ENCODE results near the gene BLM. TPM values are rescaled to one million over a fixed set of nuclear protein-coding genes. Genes with fewer than 3 reads are reported as not detected.

BLM gene
- polyA plus RNA-seq, 1 of the 3 experiments (the other 2 are of a cell fraction) = 2.7 TPM

- Histone ChIP-seq H3K79me2 (ENCODE audit: insufficient read depth) (no peaks in the 10 kb centered on the region), H3F3A (replicated peaks; ENCODE audit: insufficient read depth) (no peaks in the 10 kb centered on the region), H2AFZ (ENCODE audit: low read depth) (no peak overlapping the region), H3K4me2 (no peak overlapping the region), H3K9ac (no peak overlapping the region), H3K9me3 (no peaks in the 10 kb centered on the region), H3K4me3 (ENCODE audit: low read depth in 2 of 2, low read length in 1 of 2) (no peak overlapping the region), H3K27ac (ENCODE audit: low read depth in 2 of 2, low read length in 1 of 2) (no peak overlapping the region), H4K20me1 (ENCODE audit: insufficient read depth) (no peaks in the 10 kb centered on the region), H3K9me2 (no peaks in the 10 kb centered on the region), H3K4me1 (ENCODE audit: control insufficient read depth in 1 of 2, insufficient read depth in 2 of 2, low read depth in 1 of 2, low read length in 1 of 2) (no peaks in the 10 kb centered on the region), H3K36me3 (replicated peaks in 1 of 2; ENCODE audit: control insufficient read depth in 1 of 2, insufficient read depth in 2 of 2, low read length in 1 of 2) (peaks cover 5 to 9% of the 10 kb centered on the region in 2 experiments), H3K27me3 (ENCODE audit: insufficient read depth) (no peaks in the 10 kb centered on the region)
- no peak for DNase-seq
- POLR2A ChIA-PET = no interaction called here
- TF ChIP-seq MEF2A (IDR thresholded peaks at IDR 0.05; ENCODE audit: borderline replicate concordance, low read depth) (no peak), FOXJ3 (CRISPR knock-in tag; IDR thresholded peaks at IDR 0.05) (no peak), GABPA (IDR thresholded peaks at IDR 0.05; ENCODE audit: low read depth) (no peak), CHD2 (IDR thresholded peaks at IDR 0.05; ENCODE audit: low read length, partially characterized antibody) (no peak), FOSL2 (IDR thresholded peaks at IDR 0.05; ENCODE audit: borderline replicate concordance, low read depth) (no peak), EP300 (IDR thresholded peaks at IDR 0.05; ENCODE audit: borderline replicate concordance in 1 of 2, low read depth in 1 of 2, low read length in 1 of 2) (no peak)
- CTCF ChIA-PET = no interaction called here
- 100% methylated on average over 3 of the region's 3 CpGs for WGBS (ENCODE audit: low lambda C conversion rate)
These were observed 48.8 kb downstream of the BLM start for GRCh38 chr15:90765966-90766365.

- peaks cover 2% of the 10 kb centered on the region for H3F3A ChIP-seq (replicated peaks; ENCODE audit: insufficient read depth)
- H3K9me3 ChIP-seq = no peaks in the 10 kb centered on the region
- H3K79me2 ChIP-seq (ENCODE audit: insufficient read depth) = no peaks in the 10 kb centered on the region
- TF ChIP-seq MAX (IDR thresholded peaks at IDR 0.05; ENCODE audit: low read depth) (no peak), USF1 (IDR thresholded peaks at IDR 0.05; ENCODE audit: borderline replicate concordance, low read depth) (no peak), ELF1 (IDR thresholded peaks at IDR 0.05) (no peak), GATA2 (CRISPR knock-in tag; IDR thresholded peaks at IDR 0.05) (no peak), MEF2A (IDR thresholded peaks at IDR 0.05; ENCODE audit: borderline replicate concordance, low read depth) (no peak), YY1 (IDR thresholded peaks at IDR 0.05; ENCODE audit: low read depth) (no peak), FOXJ3 (CRISPR knock-in tag; IDR thresholded peaks at IDR 0.05) (no peak), SMC3 (IDR thresholded peaks at IDR 0.05; ENCODE audit: low read depth, low read length) (no peak), ZBTB33 (IDR thresholded peaks at IDR 0.05; ENCODE audit: borderline replicate concordance, low read depth) (no peak), RXRA (IDR thresholded peaks at IDR 0.05; ENCODE audit: borderline replicate concordance, low read depth) (no peak), TCF12 (IDR thresholded peaks at IDR 0.05) (no peak), RCOR1 (IDR thresholded peaks at IDR 0.05; ENCODE audit: low read length) (no peak)
- no peak overlapping the region for H3K4me2 ChIP-seq
- DNase-seq = no peak
- no peaks in the 10 kb centered on the region for H3K4me1 ChIP-seq (ENCODE audit: control insufficient read depth in 1 of 2, insufficient read depth in 2 of 2, low read depth in 1 of 2, low read length in 1 of 2)
- no peaks in the 10 kb centered on the region for H3K9me2 ChIP-seq
- peaks cover 5 to 6% of the 10 kb centered on the region in 2 experiments for H3K36me3 ChIP-seq (replicated peaks in 1 of 2; ENCODE audit: control insufficient read depth in 1 of 2, insufficient read depth in 2 of 2, low read length in 1 of 2)
- no peak overlapping the region for H3K4me3 ChIP-seq (ENCODE audit: low read depth in 2 of 2, low read length in 1 of 2)
- H3K27me3 ChIP-seq (ENCODE audit: insufficient read depth) = no peaks in the 10 kb centered on the region
- ChIA-PET CTCF (interaction anchor here (0.6 kb wide), 1 partner anchor 17 kb away, joined by 3 read pairs; no protein-coding TSS in a partner anchor), POLR2A (no interaction called here)
- H3K9ac ChIP-seq = no peak overlapping the region
- no peak overlapping the region for H2AFZ ChIP-seq (ENCODE audit: low read depth)
- WGBS (ENCODE audit: low lambda C conversion rate) = 94% methylated on average over 10 of the region's 10 CpGs
- no peaks in the 10 kb centered on the region for H4K20me1 ChIP-seq (ENCODE audit: insufficient read depth)
- no peak overlapping the region for H3K27ac ChIP-seq (ENCODE audit: low read depth in 2 of 2, low read length in 1 of 2)
These were observed 52.2 kb downstream of the BLM start for GRCh38 chr15:90769375-90769774.

Data from SK-N-SH (cell line).